Astrocyte (in vitro differentiated cells and primary cell): Measurements from ENCODE around the gene TIGD1.

ENCODE experiments used
- EZH2 ChIP-seq: IDR thresholded peaks from 2 replicates; pipeline ENCODE4 v1.6.1; 2012; ENCODE audit warnings: mild to moderate bottlenecking, low read length, inconsistent platforms; ENCODE audit not compliant: insufficient read depth
- TF ChIP-seq, protein P1 (sequence below): IDR thresholded peaks from 2 replicates; pipeline ENCODE4 v1.5.1; 2011; ENCODE audit warnings: low read depth, mild to moderate bottlenecking, inconsistent platforms, low read length, moderate library complexity; ENCODE audit not compliant: insufficient read depth

GRCh38 chr2:232573771-232574435 is 23.5 kb upstream of the TIGD1 start:
- TF ChIP-seq, protein P1, sequence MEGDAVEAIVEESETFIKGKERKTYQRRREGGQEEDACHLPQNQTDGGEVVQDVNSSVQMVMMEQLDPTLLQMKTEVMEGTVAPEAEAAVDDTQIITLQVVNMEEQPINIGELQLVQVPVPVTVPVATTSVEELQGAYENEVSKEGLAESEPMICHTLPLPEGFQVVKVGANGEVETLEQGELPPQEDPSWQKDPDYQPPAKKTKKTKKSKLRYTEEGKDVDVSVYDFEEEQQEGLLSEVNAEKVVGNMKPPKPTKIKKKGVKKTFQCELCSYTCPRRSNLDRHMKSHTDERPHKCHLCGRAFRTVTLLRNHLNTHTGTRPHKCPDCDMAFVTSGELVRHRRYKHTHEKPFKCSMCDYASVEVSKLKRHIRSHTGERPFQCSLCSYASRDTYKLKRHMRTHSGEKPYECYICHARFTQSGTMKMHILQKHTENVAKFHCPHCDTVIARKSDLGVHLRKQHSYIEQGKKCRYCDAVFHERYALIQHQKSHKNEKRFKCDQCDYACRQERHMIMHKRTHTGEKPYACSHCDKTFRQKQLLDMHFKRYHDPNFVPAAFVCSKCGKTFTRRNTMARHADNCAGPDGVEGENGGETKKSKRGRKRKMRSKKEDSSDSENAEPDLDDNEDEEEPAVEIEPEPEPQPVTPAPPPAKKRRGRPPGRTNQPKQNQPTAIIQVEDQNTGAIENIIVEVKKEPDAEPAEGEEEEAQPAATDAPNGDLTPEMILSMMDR = no peak
- no peak for TF ChIP-seq EZH2
